T-helper 1 cell treated with Interleukin-12 subunit alpha and Interleukin-12 subunit beta and Interleukin-4 antibody, amounts not matched to agents 30 μg/mL and 1 μg/mL, for 36 hours (primary cell): Measurements from ENCODE around the gene HECA.
"Not testable (repeated sequence)": the region's sequence is repeated elsewhere in the genome, so short reads cannot be mapped to it uniquely, and the experiment has no call there.

Experiments
- H3K27ac Mint-ChIP-seq: one replicate; pipeline ENCODE4 v1.8.0; 2021; ENCODE audit warnings: mild to moderate bottlenecking, mixed read lengths
- H3K27me3 Mint-ChIP-seq: one replicate; pipeline ENCODE4 v1.8.0; 2021; ENCODE audit warnings: low read depth, mixed read lengths
- H3K36me3 Mint-ChIP-seq: one replicate; pipeline ENCODE4 v1.8.0; 2021; ENCODE audit warnings: low read depth, mixed read lengths
- H3K4me1 Mint-ChIP-seq: one replicate; pipeline ENCODE4 v1.8.0; 2021; ENCODE audit warnings: low read depth, mixed read lengths
- H3K4me3 Mint-ChIP-seq: one replicate; pipeline ENCODE4 v1.8.0; 2021; ENCODE audit warnings: mild to moderate bottlenecking, moderate library complexity, mixed read lengths
- H3K9me3 Mint-ChIP-seq: one replicate; pipeline ENCODE4 v1.8.0; 2021; ENCODE audit warnings: mixed read lengths

The HECA gene

GRCh38 chr6:139126255-139126654, 8.6 kb upstream of the HECA start:
- H3K27me3 Mint-ChIP-seq = no peaks in the 10 kb centered on the region
- H3K27ac Mint-ChIP-seq = peak overlapping the region; percentile 91
- peaks cover 7% of the 10 kb centered on the region for H3K9me3 Mint-ChIP-seq
- peak overlapping the region; percentile 30 for H3K4me3 Mint-ChIP-seq
- H3K36me3 Mint-ChIP-seq = peaks cover 11% of the 10 kb centered on the region
- peaks cover 35% of the 10 kb centered on the region for H3K4me1 Mint-ChIP-seq

DNA sequence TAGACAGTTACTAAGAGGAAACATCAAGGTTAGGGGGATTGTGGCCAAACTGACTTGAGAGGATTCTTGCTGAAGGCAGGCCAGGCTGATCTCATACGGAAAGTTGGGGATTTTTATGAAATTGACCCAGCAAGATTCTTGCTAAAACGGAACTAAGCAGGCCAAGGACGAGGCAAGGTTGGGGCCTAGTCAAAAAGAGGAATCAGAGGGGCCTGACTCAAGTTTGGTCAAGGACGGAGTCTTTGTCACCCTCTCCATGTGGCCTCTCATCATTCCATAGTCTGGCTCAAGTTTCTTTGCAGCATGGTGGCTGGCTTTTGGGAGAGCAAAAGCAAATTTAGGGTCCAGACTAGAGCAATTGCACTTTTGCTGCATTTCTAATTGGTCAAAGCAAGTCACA, 7.9 kb upstream of the HECA start:
- H3K4me1 Mint-ChIP-seq = peaks cover 41% of the 10 kb centered on the region
- H3K36me3 Mint-ChIP-seq = peaks cover 9% of the 10 kb centered on the region
- H3K9me3 Mint-ChIP-seq = peaks cover 7% of the 10 kb centered on the region
- no peaks in the 10 kb centered on the region for H3K27me3 Mint-ChIP-seq
- no peak overlapping the region for H3K4me3 Mint-ChIP-seq
- peak overlapping the region; percentile 91 for H3K27ac Mint-ChIP-seq

GRCh38 chr6:139129284-139129683, 5.6 kb upstream of the HECA start:
- Mint-ChIP-seq H3K36me3 (peaks cover 3% of the 10 kb centered on the region), H3K27ac (no peak overlapping the region), H3K4me1 (peaks cover 52% of the 10 kb centered on the region), H3K27me3 (no peaks in the 10 kb centered on the region), H3K4me3 (no peak overlapping the region), H3K9me3 (peaks cover 7% of the 10 kb centered on the region)

DNA sequence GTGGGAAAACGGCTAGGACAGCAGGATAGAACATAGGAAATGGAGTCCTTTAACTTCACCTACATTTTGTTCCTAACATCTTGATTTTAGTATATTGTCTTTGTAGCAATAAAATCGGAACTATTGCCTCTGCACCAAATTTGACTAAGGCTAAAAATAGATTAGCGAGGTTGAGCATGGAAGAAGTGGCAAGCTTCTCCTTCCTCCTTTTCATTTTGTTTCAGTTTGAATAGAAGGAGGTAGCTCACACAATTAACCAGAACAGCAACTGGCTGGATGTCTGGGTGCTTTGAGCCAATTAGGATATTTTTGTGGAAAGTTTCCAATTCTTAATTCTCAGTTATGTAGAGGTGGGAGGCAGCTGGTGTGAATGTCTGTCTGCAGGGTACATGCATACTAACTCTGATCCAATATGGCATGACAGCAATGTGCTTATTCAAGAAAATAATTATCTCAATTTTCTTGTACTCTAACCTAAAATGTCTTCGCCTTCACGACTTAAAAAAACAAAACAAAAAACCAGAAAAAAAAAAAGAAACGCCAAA, 3.1 kb upstream of the HECA start:
- peaks cover 7% of the 10 kb centered on the region for H3K36me3 Mint-ChIP-seq
- H3K27me3 Mint-ChIP-seq = no peaks in the 10 kb centered on the region
- peaks cover 37% of the 10 kb centered on the region for H3K4me1 Mint-ChIP-seq
- peak overlapping the region; percentile 49 for H3K27ac Mint-ChIP-seq
- no peak overlapping the region for H3K4me3 Mint-ChIP-seq
- H3K9me3 Mint-ChIP-seq = peaks cover under 1% of the 10 kb centered on the region

DNA sequence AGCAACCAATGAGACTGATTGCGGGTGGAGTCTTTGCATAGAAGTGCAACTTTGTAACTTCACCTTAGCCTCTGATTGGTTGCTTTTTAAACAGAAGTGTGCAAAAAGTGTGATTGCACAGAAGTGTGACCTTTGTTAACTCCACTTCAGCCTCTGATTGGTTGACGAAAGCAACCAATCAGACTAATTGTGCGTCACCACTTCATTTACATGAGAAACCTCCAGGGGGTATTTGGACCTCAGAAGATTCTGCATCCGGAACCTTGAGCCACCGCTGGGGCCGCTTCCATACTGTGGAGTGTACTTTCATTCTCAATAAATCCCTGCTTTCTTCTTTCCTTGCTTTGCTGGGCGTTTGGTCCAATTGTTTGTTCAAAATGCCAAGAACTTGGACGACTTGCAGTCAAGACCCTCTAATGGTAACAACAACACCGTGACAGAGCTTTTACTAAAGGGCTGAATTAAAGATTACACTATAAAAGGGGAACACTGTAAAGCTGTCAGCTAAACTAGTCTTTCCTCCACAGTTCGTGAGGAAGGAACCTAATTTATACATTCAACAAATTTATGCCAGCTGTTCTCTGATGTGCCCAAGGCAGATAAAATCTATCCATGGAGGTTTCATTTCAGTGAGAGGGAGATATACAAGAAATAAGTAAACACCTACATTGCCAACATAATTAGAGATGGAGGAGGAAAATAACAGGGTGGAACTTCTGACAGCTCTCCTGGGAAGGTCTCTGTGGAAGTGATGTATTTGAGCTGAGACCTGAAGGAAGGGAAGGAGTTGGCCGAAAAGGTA, 1.4 kb upstream of the HECA start:
- peaks cover 46% of the 10 kb centered on the region for H3K4me1 Mint-ChIP-seq
- H3K4me3 Mint-ChIP-seq = peak overlapping the region; percentile 11
- H3K27ac Mint-ChIP-seq = peak overlapping the region; percentile 49

GRCh38 chr6:139134064-139134395, 850 bp upstream of the HECA start:
- Mint-ChIP-seq H3K4me3 (peak overlapping the region; percentile 11), H3K27ac (peak overlapping the region; percentile 49), H3K9me3 (no peaks in the 10 kb centered on the region), H3K4me1 (peaks cover 50% of the 10 kb centered on the region), H3K36me3 (peaks cover 19% of the 10 kb centered on the region), H3K27me3 (no peaks in the 10 kb centered on the region)

More for the DNA sequence above, 1.4 kb upstream of the HECA start:
- H3K9me3 Mint-ChIP-seq = no peaks in the 10 kb centered on the region
- peaks cover 19% of the 10 kb centered on the region for H3K36me3 Mint-ChIP-seq
- no peaks in the 10 kb centered on the region for H3K27me3 Mint-ChIP-seq

DNA sequence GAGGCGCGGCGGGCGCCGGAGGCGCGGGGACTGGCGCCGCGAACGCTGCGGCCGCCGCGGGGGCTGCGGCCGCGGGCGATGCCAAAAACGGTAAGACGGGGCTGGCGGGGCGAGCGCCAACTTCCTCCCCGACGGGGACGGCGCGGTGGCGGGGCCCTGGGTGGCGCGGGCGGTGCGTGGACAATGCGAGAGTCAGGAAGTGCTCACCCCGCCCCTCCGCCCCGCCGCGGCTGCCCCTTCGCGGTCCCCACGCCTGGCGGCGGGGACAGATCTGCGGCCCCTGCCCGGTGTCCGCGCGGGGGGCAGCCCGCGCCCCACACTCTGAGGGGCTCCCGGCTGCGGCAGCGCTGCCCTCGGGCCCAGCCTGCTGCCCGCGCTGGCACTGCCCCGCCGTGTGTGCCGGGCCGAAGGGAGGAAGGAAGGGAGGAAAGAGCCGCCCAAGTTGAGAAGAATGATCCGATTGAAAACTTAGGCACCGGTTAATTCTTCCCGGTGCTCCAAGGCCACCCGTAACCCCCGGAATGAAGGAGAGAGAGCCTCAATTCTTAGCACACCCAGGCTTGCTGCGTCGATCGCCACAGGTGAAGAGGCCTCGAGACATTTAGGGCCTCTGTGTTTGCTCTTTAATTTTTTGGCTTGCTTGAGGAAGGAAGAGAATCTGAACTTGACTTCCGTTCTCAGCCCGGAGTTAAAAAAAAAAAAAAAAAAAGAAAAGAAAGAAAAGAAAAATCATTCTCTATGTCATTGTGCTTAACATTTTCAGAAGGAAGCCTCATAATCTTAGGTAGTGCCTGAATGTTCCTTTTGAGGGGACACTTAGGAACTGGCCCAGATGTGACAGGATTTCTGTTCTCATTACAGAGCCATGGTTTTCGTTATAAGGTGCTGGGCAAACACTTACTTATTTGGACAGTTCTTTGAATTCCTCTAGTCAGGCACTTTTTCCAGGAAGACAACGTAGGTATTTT, 982 bp downstream of the HECA start:
- Mint-ChIP-seq H3K4me1 (peaks cover 61% of the 10 kb centered on the region), H3K4me3 (peak overlapping the region; percentile 82), H3K9me3 (no peaks in the 10 kb centered on the region), H3K27me3 (no peaks in the 10 kb centered on the region), H3K27ac (peak overlapping the region; percentile 84), H3K36me3 (peaks cover 19% of the 10 kb centered on the region)

GRCh38 chr6:139137706-139138105, 2.8 kb downstream of the HECA start:
- Mint-ChIP-seq H3K4me3 (peak overlapping the region; percentile 82), H3K36me3 (peaks cover 19% of the 10 kb centered on the region), H3K27me3 (no peaks in the 10 kb centered on the region), H3K27ac (peak overlapping the region; percentile 84), H3K4me1 (peaks cover 51% of the 10 kb centered on the region), H3K9me3 (no peaks in the 10 kb centered on the region)

DNA sequence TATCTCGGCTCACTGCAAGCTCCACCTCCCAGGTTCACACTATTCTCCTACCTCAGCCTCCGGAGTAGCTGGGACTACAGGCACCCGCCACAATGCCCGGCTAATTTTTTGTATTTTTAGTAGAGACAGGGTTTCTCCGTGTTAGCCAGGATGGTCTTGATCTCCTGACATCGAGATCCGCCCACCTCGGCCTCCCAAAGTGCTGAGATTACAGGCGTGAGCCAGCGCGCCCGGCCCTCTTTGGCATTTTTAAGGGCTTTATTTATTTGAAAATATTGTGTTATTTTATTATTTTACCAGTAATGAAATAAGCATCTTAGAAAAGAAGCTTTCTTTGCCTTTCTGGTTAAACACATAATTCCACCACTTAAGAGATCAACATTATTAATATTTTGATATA, 6.0 kb downstream of the HECA start:
- H3K27me3 Mint-ChIP-seq, H3K9me3 Mint-ChIP-seq: not testable (repeated sequence)
- H3K4me3 Mint-ChIP-seq = peak overlapping the region; percentile 65
- H3K27ac Mint-ChIP-seq = peak overlapping the region; percentile 71
- H3K4me1 Mint-ChIP-seq = peaks cover 67% of the 10 kb centered on the region
- peaks cover 25% of the 10 kb centered on the region for H3K36me3 Mint-ChIP-seq

GRCh38 chr6:139142262-139142661, 7.4 kb downstream of the HECA start:
- Mint-ChIP-seq H3K36me3 (peaks cover 14% of the 10 kb centered on the region), H3K27ac (no peak overlapping the region), H3K4me1 (peaks cover 74% of the 10 kb centered on the region), H3K9me3 (peaks cover 4% of the 10 kb centered on the region), H3K27me3 (no peaks in the 10 kb centered on the region), H3K4me3 (no peak overlapping the region)

DNA sequence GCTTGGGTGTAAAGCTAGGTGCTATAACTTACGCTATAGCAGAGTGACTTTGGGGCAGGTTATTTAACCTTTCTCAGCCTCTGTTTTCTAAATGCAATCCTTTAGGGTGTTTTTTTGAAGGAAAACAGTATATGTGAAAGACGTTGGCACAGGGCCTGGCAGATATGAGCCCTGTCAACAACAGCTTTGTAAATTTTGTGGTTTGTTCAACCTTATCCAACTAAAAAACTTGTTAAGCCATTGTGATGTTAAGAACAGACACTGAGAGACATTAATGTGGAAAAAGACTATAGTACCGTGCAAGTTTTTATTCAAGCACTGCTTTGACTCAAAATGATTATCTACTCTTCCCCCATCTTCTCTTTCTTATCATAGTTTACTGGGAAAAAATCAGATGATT, 8.2 kb downstream of the HECA start:
- Mint-ChIP-seq H3K36me3 (peaks cover 7% of the 10 kb centered on the region), H3K4me1 (peaks cover 73% of the 10 kb centered on the region), H3K27ac (peak overlapping the region; percentile 56), H3K4me3 (peak overlapping the region; percentile 36), H3K9me3 (peaks cover 4% of the 10 kb centered on the region), H3K27me3 (no peaks in the 10 kb centered on the region)

DNA sequence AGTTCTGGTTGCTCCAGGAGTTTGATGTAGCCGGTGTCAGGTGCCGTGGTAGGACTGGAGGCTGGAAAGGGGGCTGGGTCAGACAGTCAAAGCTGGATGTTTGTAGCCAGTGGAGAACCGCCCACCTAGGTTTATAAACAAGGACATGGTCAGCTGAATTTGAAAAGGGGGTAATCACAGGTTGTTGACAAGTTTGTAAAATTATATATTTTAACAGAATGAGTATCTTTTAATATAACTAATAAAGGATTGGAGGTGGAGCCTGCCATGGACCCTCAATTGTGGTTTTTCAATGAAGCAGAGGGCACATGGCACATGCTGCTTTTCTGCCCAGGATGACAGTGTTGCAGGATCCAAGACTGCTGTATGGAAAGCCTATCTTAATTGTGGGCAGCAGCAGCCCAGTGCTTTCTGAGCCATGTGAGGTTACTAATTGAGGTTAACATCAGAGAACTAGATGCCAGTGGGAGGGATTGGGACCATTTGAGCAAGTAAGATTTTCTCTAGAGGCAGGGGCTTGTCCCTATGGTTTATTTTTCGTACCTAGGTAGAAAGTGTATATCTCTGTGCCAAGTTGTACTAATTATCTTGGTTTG, 9.7 kb downstream of the HECA start:
- peak overlapping the region; percentile 68 for H3K4me3 Mint-ChIP-seq
- H3K36me3 Mint-ChIP-seq = peaks cover 6% of the 10 kb centered on the region
- H3K27ac Mint-ChIP-seq = peak overlapping the region; percentile 78
- H3K9me3 Mint-ChIP-seq = peaks cover 4% of the 10 kb centered on the region
- no peaks in the 10 kb centered on the region for H3K27me3 Mint-ChIP-seq
- peaks cover 76% of the 10 kb centered on the region for H3K4me1 Mint-ChIP-seq

DNA sequence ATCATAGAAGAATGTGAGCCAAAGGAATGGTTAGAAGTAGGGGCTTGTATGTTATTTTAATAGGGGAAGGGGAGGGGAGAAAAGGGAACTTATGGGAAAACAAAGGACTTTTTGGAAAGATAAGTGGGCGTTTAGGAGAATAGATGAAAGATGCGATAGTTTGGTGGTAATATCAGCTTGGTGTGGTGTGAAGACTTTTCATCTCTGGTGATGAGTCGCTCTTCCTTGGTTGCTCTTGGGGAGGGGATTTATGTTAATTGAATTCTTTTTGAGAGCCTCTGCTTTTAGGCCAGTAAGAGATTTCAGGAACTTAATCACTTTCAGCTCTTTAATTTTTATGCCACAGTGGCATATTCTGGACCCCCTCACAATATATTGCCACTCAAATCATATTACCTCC, 10.8 kb downstream of the HECA start:
- peaks cover 7% of the 10 kb centered on the region for H3K36me3 Mint-ChIP-seq
- no peaks in the 10 kb centered on the region for H3K27me3 Mint-ChIP-seq
- H3K9me3 Mint-ChIP-seq = peaks cover 4% of the 10 kb centered on the region
- H3K27ac Mint-ChIP-seq = peak overlapping the region; percentile 78
- H3K4me1 Mint-ChIP-seq = peaks cover 76% of the 10 kb centered on the region
- peak overlapping the region; percentile 68 for H3K4me3 Mint-ChIP-seq

DNA sequence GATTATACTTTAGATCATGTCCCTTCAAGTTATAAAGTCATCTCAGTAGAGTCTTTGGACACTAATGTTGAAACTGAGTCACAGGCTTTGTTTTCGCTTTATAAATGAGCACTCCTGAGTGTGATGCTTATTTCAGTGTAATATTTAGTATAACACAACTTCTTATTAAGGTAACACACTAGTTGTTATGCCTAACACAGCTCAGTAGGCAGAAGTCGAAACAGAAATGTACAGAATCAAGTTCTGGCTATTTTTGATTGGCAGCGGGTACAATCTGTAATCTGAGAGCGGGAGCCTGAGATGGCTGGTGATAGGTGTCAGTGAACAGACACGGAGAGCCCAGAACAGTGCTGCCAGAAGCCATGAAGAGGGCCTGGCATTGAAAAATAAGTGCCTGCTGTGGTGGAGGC, 11.4 kb downstream of the HECA start:
- Mint-ChIP-seq H3K36me3 (peaks cover 7% of the 10 kb centered on the region), H3K9me3 (peaks cover 4% of the 10 kb centered on the region), H3K4me1 (peaks cover 81% of the 10 kb centered on the region), H3K27ac (peak overlapping the region; percentile 78), H3K27me3 (no peaks in the 10 kb centered on the region), H3K4me3 (peak overlapping the region; percentile 68)
